Measurements from ENCODE around the gene NAALAD2. TPM values are rescaled to one million over a fixed set of nuclear protein-coding genes. Genes with fewer than 3 reads are reported as not detected.

The NAALAD2 gene
- total RNA-seq, 4 donors from 2014 or later = 0.11 to 0.49 (median 0.30) TPM

DNA sequence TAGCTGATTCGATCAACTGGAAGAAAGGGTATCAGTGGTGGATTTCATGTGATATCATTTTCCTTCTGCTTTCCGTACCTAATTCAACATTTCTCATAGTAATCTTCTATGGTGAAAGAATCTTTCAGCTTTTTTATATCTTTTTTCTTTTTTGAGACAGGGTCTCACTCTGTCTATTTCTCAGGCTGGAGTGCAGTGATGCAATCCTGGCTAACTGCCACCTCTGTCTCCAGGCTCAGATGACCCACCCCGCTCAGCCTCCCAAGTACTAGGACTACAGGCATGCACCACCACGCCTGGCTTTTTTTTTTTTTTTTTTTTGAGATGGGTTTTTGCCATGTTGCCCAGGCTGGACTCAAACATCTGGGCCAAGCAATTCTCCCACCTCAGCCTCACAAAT lies 107.0 kb downstream of the NAALAD2 start:
- intact Hi-C loops (cut with DNase I; ENCODE audit: low total_unique reads) = no loop called here
- no peak for DNase-seq (ENCODE audit: low spot score in 2 of 2)
- H3K4me3 ChIP-seq (ENCODE audit: low read depth, poor library complexity, severe bottlenecking) = no peak overlapping the region
- 88 to 93% methylated on average over 4 of the region's 4 CpGs for WGBS, 2 donors
- TF ChIP-seq, protein P1, sequence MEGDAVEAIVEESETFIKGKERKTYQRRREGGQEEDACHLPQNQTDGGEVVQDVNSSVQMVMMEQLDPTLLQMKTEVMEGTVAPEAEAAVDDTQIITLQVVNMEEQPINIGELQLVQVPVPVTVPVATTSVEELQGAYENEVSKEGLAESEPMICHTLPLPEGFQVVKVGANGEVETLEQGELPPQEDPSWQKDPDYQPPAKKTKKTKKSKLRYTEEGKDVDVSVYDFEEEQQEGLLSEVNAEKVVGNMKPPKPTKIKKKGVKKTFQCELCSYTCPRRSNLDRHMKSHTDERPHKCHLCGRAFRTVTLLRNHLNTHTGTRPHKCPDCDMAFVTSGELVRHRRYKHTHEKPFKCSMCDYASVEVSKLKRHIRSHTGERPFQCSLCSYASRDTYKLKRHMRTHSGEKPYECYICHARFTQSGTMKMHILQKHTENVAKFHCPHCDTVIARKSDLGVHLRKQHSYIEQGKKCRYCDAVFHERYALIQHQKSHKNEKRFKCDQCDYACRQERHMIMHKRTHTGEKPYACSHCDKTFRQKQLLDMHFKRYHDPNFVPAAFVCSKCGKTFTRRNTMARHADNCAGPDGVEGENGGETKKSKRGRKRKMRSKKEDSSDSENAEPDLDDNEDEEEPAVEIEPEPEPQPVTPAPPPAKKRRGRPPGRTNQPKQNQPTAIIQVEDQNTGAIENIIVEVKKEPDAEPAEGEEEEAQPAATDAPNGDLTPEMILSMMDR (IDR thresholded peaks at IDR 0.05) = no peak
- TF ChIP-seq POLR2A (IDR thresholded peaks at IDR 0.05) = no peak

Other genes starting within 250 kb of the NAALAD2 start
- gene TRIM49D1, start 212.4 kb upstream of the NAALAD2 start, total RNA-seq = not detected
- gene TRIM49D2, start 210.6 kb upstream of the NAALAD2 start, total RNA-seq = not detected
- gene TRIM64, start 168.6 kb upstream of the NAALAD2 start, total RNA-seq = not detected
- not detected for gene TRIM49C, start 103.6 kb upstream of the NAALAD2 start, total RNA-seq
- not detected for gene UBTFL1, start 48.7 kb upstream of the NAALAD2 start, total RNA-seq
- 10 to 100 TPM; 18.8 to 29.8 (median 23.3) TPM for gene CHORDC1, start 88.4 kb downstream of the NAALAD2 start, total RNA-seq

Measured in lower leg skin (tissue), 4 donors.